Gastrocnemius medialis (tissue), 4 donors: ENCODE results near the gene AIFM1. TPM values are rescaled to one million over a fixed set of nuclear protein-coding genes. Genes with fewer than 3 reads are reported as not detected.
A peak's percentile ranks its signal among the peaks of the same experiment; 100 is the strongest.

Experiments
- ATAC-seq, 2 donors: fragments of 150-250 bp; one replicate each; pipeline ENCODE4 v1.9.1; 2016
- DNase-seq, 2 donors: peaks; one replicate each; pipeline ENCODE4 v3.0.0-alpha.2; 2019
- H3K27ac ChIP-seq, 4 donors: fragments of 200-600 bp; sonication (generic); 1 replicate in 1 of 4; 2 replicates in 3 of 4; pipeline ENCODE4 v1.5.1; 2016 to 2018; ENCODE audit warnings: mild to moderate bottlenecking in 2 of 4, moderate library complexity in 1 of 4
- H3K27me3 ChIP-seq, 3 donors: fragments of 200-600 bp; sonication (generic) in 2 of 3; 1 replicate in 1 of 3; 2 replicates in 2 of 3; pipeline versions ENCODE4 v1.5.1 to v1.6.0; 2016 to 2019; ENCODE audit warnings: mild to moderate bottlenecking in 1 of 3, moderate library complexity in 1 of 3
- H3K36me3 ChIP-seq, 2 donors: fragments of 200-600 bp; sonication (generic) in 1 of 2; one replicate each; pipeline ENCODE4 v1.5.1; 2017 to 2018
- H3K4me1 ChIP-seq, 2 donors: fragments of 200-600 bp; sonication (generic) in 1 of 2; one replicate each; pipeline ENCODE4 v1.5.1; 2016 to 2017; ENCODE audit warnings: mild to moderate bottlenecking in 2 of 2
- H3K4me3 ChIP-seq, 4 donors: fragments of 200-600 bp; sonication (generic) in 3 of 4; 1 replicate in 1 of 4; 2 replicates in 3 of 4; pipeline ENCODE4 v1.5.1; 2016 to 2019; ENCODE audit warnings: mild to moderate bottlenecking in 2 of 4
- H3K9me3 ChIP-seq, 3 donors: fragments of 200-600 bp; sonication (generic) in 2 of 3; 1 replicate in 1 of 3; 2 replicates in 2 of 3; pipeline ENCODE4 v1.5.1; 2016 to 2019
- POLR2A ChIP-seq, 2 donors: fragments of 450-650 bp; IDR thresholded peaks; one replicate each; pipeline ENCODE4 v1.6.1; 2017; ENCODE audit warnings: antibody characterized with exemption in 2 of 2, mild to moderate bottlenecking in 2 of 2, moderate library complexity in 2 of 2
- in situ Hi-C, 4 donors: fragments of 200-750 bp; cut with MboI; loops; one replicate each; pipeline versions ENCODE4 v1.15.0 to v1.8.0; 2017; ENCODE audit warnings: low sequenced_read_pairs in 4 of 4
- intact Hi-C: fragments of 100-400 bp; cut with DNase I; formaldehyde crosslinking; loops from one replicate; pipeline ENCODE4 v1.15.1; 2023; ENCODE audit warnings: low total_unique reads
- total RNA-seq, 4 donors: library from RNA; depleted of rRNA; stranded (reverse); fragments of >200 nt; gene quantifications; one replicate each; pipeline versions ENCODE4 v1.1.0 to v1.2.3, GENCODE V29; 2016
- TF ChIP-seq, protein P1 (sequence below), 5 experiments: fragments of 450-650 bp in 3 of 5; fragments of 200-600 bp in 2 of 5; sonication (generic) in 2 of 5; IDR thresholded peaks in 4 of 5; conservative IDR thresholded peaks in 1 of 5; 1 replicate in 4 of 5; 2 replicates in 1 of 5; pipeline ENCODE4 v1.5.1; 2016 to 2019; ENCODE audit warnings: antibody characterized with exemption in 5 of 5, mild to moderate bottlenecking in 3 of 5, moderate library complexity in 3 of 5

AIFM1 gene
- total RNA-seq, 4 donors from 2014 or later: 18.9 to 50.1 (median 30.0) TPM

DNA sequence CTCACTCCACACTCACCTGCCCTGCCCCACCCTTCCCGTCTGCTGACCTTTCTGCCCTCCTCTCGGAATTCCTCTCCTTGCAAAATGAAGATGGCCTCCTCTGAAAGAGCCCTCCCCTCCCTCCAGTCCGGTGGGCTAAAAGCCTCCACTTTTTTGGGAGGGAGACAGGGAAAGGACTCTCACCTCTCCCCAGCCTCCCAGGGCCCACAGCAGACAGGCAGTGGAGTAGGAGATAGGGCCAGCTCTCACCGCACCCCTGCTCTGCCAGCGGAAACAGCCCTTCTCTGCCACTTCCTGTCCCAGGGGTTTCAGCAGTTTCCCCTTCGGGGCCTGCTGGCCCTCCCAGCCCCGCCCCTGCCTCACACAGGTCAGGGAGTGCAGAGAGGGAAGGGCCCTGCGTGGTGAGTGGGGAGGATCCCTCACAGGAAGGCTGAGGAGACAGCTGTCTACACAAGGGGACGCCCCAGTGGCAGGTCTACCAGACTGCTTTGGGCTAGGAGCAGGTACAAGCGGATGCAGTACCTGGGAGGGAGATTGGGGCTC is 73.6 kb downstream of the AIFM1 start:
- DNase-seq (peak in 1 of 2 donors; percentile 31), ATAC-seq (no peak)
- H3K4me1 ChIP-seq: no peaks in the 10 kb centered on the region
- no peaks in the 10 kb centered on the region for H3K36me3 ChIP-seq
- no peak overlapping the region for H3K27ac ChIP-seq
- no peaks in the 10 kb centered on the region for H3K27me3 ChIP-seq
- H3K9me3 ChIP-seq: no peaks in the 10 kb centered on the region
- TF ChIP-seq POLR2A (IDR thresholded peaks at IDR 0.05): no peak
- TF ChIP-seq, protein P1, sequence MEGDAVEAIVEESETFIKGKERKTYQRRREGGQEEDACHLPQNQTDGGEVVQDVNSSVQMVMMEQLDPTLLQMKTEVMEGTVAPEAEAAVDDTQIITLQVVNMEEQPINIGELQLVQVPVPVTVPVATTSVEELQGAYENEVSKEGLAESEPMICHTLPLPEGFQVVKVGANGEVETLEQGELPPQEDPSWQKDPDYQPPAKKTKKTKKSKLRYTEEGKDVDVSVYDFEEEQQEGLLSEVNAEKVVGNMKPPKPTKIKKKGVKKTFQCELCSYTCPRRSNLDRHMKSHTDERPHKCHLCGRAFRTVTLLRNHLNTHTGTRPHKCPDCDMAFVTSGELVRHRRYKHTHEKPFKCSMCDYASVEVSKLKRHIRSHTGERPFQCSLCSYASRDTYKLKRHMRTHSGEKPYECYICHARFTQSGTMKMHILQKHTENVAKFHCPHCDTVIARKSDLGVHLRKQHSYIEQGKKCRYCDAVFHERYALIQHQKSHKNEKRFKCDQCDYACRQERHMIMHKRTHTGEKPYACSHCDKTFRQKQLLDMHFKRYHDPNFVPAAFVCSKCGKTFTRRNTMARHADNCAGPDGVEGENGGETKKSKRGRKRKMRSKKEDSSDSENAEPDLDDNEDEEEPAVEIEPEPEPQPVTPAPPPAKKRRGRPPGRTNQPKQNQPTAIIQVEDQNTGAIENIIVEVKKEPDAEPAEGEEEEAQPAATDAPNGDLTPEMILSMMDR (IDR thresholded peaks at IDR 0.05 in 4 of 5, conservative IDR thresholded peaks at IDR 0.05 in 1 of 5): no peak
- intact Hi-C loops (no loop called here), in situ Hi-C loops (no loop called here)
- H3K4me3 ChIP-seq: no peak overlapping the region

DNA sequence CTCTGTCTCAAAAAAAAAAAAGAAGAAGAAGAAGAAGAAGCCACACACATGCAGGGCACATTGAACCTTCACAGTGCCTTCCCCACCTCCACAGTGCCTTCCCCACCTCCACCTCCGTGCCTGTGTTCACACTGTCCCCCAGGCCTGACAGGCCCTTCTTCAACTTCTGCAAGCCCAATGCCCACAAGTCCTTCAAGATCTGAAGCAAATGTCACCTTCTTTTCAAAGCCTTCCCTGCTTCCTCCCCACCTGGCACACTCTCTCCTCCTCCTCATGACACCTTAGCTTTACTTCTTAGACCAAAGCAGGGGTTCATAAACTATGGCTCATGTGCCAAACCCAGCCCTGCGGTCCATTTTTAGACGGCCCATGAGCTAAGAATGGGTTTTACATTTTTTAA is 75.3 kb downstream of the AIFM1 start:
- intact Hi-C loops: no loop called here
- no peak for DNase-seq
- Histone ChIP-seq H3K27me3 (no peaks in the 10 kb centered on the region), H3K4me1 (no peaks in the 10 kb centered on the region), H3K36me3 (no peaks in the 10 kb centered on the region), H3K9me3 (no peaks in the 10 kb centered on the region), H3K27ac (no peak overlapping the region), H3K4me3 (no peak overlapping the region)
- ATAC-seq: no peak
- in situ Hi-C loops: no loop called here
- no peak for TF ChIP-seq POLR2A (IDR thresholded peaks at IDR 0.05)
- TF ChIP-seq, protein P1 (IDR thresholded peaks at IDR 0.05 in 4 of 5, conservative IDR thresholded peaks at IDR 0.05 in 1 of 5): no peak

DNA sequence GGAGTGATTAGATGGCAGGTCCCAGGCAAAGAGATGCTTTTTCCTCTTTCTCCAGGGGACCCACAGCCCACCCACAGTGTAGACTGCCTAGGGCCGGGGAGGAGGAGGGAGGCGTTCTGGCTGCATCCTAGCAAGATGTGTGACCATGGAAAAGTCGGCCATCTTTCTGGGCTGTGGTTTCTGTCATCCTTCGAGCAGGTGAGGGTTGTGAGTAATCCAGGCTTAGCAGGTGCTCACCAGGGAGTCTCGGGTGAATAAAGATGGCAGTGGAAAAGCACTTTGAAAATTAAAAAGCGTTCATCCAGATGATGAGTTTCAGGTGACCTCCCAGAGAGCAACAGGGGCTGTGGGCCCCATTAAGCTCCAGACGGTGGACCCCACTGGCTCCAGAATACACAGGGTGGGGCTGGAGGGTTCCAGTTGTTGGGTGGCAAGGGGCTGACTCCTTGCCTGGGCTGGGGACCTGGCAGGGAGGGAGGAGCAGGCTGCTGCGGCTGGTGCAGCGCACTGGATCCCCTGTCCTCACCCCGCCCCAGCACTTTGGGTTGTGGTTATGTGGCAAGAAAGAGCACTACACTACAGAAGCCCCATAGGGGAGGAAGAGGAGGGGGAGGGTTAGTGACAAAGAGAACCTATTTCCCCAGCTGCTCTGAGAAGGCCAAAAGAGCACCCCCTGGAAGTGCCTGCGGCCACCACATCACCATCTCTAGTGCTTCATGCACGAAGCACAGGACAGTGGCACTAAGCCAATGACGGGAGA is 79.0 kb downstream of the AIFM1 start:
- Histone ChIP-seq H3K36me3 (no peaks in the 10 kb centered on the region), H3K4me1 (no peaks in the 10 kb centered on the region), H3K4me3 (no peak overlapping the region), H3K27me3 (no peaks in the 10 kb centered on the region), H3K9me3 (no peaks in the 10 kb centered on the region), H3K27ac (peak overlapping the region; percentile 26 to 58 (median 57))
- TF ChIP-seq, protein P1 (IDR thresholded peaks at IDR 0.05 in 4 of 5, conservative IDR thresholded peaks at IDR 0.05 in 1 of 5): no peak
- TF ChIP-seq POLR2A (IDR thresholded peaks at IDR 0.05): no peak
- in situ Hi-C loops: no loop called here
- ATAC-seq (no peak), DNase-seq (no peak)
- intact Hi-C loops: no loop called here

DNA sequence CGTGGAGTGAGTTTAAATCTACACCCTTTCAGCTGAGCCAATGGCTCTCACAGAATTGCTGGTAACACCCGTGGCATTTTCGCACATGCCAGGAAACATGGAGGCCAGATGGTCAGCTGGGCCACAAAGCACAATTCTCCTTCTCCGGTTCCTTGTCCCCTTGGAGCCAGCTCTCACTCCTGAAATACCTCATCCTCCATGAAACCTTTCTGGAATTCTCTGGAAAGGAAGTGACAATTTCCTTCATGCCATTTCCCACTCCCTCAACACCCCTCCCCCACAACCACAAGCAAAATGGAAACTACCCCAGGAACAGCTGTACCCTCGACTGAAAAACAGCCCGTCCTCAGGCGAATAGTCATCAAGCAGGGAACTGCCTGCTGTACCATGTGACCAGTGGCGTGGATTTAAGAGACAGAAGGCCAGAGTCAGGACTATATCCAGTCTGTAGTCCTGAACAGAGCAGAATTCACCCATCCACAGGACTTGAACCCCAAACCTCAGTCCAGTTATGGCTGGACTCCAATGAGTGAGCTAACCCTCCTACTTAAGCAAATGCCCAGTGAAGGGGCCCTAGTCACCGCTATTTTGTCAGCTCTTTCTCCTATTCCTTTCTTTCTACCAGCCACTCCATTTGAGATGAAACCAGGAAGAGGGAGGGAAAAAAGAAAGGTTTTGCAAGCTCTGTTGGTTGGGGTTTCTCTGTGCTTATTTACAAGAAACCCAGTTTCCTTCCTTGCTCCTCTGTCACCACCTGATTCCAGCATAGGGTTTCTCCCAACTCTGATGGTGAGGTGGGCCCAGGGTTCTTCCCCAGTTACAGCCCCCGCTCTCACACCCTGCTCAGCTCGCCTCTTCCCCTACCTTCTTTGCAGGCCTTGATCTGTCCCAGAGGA is 79.8 kb downstream of the AIFM1 start:
- in situ Hi-C loops: no loop called here
- no peak for DNase-seq
- Histone ChIP-seq H3K4me1 (no peaks in the 10 kb centered on the region), H3K27me3 (no peaks in the 10 kb centered on the region), H3K27ac (peak overlapping the region; percentile 26 to 58 (median 57)), H3K36me3 (no peaks in the 10 kb centered on the region), H3K9me3 (no peaks in the 10 kb centered on the region), H3K4me3 (no peak overlapping the region)
- peak in 1 of 2 donors; percentile 16 for TF ChIP-seq POLR2A (IDR thresholded peaks at IDR 0.05)
- TF ChIP-seq, protein P1 (IDR thresholded peaks at IDR 0.05 in 4 of 5, conservative IDR thresholded peaks at IDR 0.05 in 1 of 5): no peak
- ATAC-seq: no peak
- intact Hi-C loops: no loop called here
